H9 (cell line): Measurements from ENCODE around the gene SIGLEC1. TPM values are rescaled to one million over a fixed set of nuclear protein-coding genes. Genes with fewer than 3 reads are reported as not detected.

Experiments
- DNase-seq: peaks from one replicate; pipeline ENCODE4 v3.0.0-alpha.2; 2017
- H2AFZ ChIP-seq: one replicate; pipeline ENCODE4 v1.6.1; 2013; ENCODE audit warnings: mild to moderate bottlenecking, low read length, control low read depth, moderate library complexity
- H2AK5ac ChIP-seq: 2 replicates; pipeline ENCODE4 v1.6.1; 2013; ENCODE audit warnings: low read length, control low read depth, mixed read lengths; ENCODE audit not compliant: insufficient read length
- H2BK120ac ChIP-seq: one replicate; pipeline ENCODE4 v1.6.1; 2013; ENCODE audit warnings: low read depth, mild to moderate bottlenecking, low read length, control low read depth, inconsistent platforms; ENCODE audit not compliant: poor library complexity, severe bottlenecking
- H2BK12ac ChIP-seq: 2 replicates; pipeline ENCODE4 v1.6.1; 2013; ENCODE audit warnings: low read length, control low read depth, mixed read lengths, low read depth; ENCODE audit not compliant: insufficient read length
- H2BK15ac ChIP-seq: 2 replicates; pipeline ENCODE4 v1.6.1; 2013; ENCODE audit warnings: low read depth, low read length, control low read depth
- H2BK20ac ChIP-seq: one replicate; pipeline ENCODE4 v1.6.1; 2013; ENCODE audit warnings: low read depth, mild to moderate bottlenecking, low read length, control low read depth, inconsistent platforms; ENCODE audit not compliant: poor library complexity, severe bottlenecking
- H2BK5ac ChIP-seq: 2 replicates; pipeline ENCODE4 v1.6.1; 2013; ENCODE audit warnings: low read length, control low read depth, mixed read lengths; ENCODE audit not compliant: insufficient read length
- H3K14ac ChIP-seq: 2 replicates; pipeline ENCODE4 v1.6.1; 2013; ENCODE audit warnings: low read length, control low read depth; ENCODE audit not compliant: insufficient read depth
- H3K18ac ChIP-seq: 2 replicates; pipeline ENCODE4 v1.6.1; 2013; ENCODE audit warnings: low read depth, mild to moderate bottlenecking, mixed read lengths, low read length, control low read depth; ENCODE audit not compliant: insufficient read length
- H3K23ac ChIP-seq: 2 replicates; pipeline ENCODE4 v1.6.1; 2013; ENCODE audit warnings: low read length, control low read depth, mixed read lengths, low read depth; ENCODE audit not compliant: insufficient read length
- H3K23me2 ChIP-seq: 2 replicates; pipeline ENCODE4 v1.6.1; 2013; ENCODE audit warnings: low read depth, mild to moderate bottlenecking, mixed read lengths, low read length, control low read depth; ENCODE audit not compliant: insufficient read length, poor library complexity, severe bottlenecking
- H3K27ac ChIP-seq: 2 replicates; pipeline ENCODE4 v1.5.1; 2013; ENCODE audit warnings: low read length, control low read depth, mixed read lengths, low read depth; ENCODE audit not compliant: insufficient read length
- H3K27me3 ChIP-seq: 2 replicates; pipeline ENCODE4 v1.6.1; 2013; ENCODE audit warnings: low read length, control low read depth, inconsistent platforms; ENCODE audit not compliant: insufficient read depth
- H3K4ac ChIP-seq: 2 replicates; pipeline ENCODE4 v1.6.1; 2013; ENCODE audit warnings: low read depth, mild to moderate bottlenecking, control low read depth, inconsistent platforms, low read length, moderate library complexity
- H3K4me1 ChIP-seq: 2 replicates; pipeline ENCODE4 v1.6.1; 2013; ENCODE audit warnings: low read length, control low read depth, inconsistent platforms; ENCODE audit not compliant: insufficient read depth
- H3K4me2 ChIP-seq: 2 replicates; pipeline ENCODE4 v1.6.1; 2013; ENCODE audit warnings: low read length, control low read depth, mixed read lengths; ENCODE audit not compliant: insufficient read length, insufficient read depth
- H3K56ac ChIP-seq: 2 replicates; pipeline ENCODE4 v1.6.1; 2013; ENCODE audit warnings: low read depth, mild to moderate bottlenecking, mixed read lengths, low read length, control low read depth; ENCODE audit not compliant: insufficient read length
- H3K79me1 ChIP-seq: 2 replicates; pipeline ENCODE4 v1.6.1; 2013; ENCODE audit warnings: low read depth, mild to moderate bottlenecking, moderate library complexity, low read length, control low read depth, inconsistent platforms; ENCODE audit not compliant: insufficient read depth, poor library complexity, severe bottlenecking
- H3K79me2 ChIP-seq: 2 replicates; pipeline ENCODE4 v1.6.1; 2013; ENCODE audit warnings: low read length, control low read depth, inconsistent platforms; ENCODE audit not compliant: insufficient read depth
- H3K9ac ChIP-seq: 2 replicates; pipeline ENCODE4 v1.6.1; 2013; ENCODE audit warnings: low read length, control low read depth, mixed read lengths; ENCODE audit not compliant: insufficient read length; ENCODE audit errors: extremely low read depth
- H3K9me3 ChIP-seq: one replicate; pipeline ENCODE4 v1.6.1; 2013; ENCODE audit warnings: low read depth, low read length, inconsistent platforms; ENCODE audit not compliant: control insufficient read depth
- H3T11ph ChIP-seq: one replicate; pipeline ENCODE4 v1.6.1; 2013; ENCODE audit warnings: mild to moderate bottlenecking, low read length, control low read depth, inconsistent platforms
- H4K20me1 ChIP-seq: one replicate; pipeline ENCODE4 v1.6.1; 2013; ENCODE audit not compliant: control insufficient read depth, insufficient read length, insufficient read depth
- H4K5ac ChIP-seq: 2 replicates; pipeline ENCODE4 v1.6.1; 2013; ENCODE audit warnings: low read depth, mild to moderate bottlenecking, mixed read lengths, low read length, control low read depth; ENCODE audit not compliant: insufficient read length
- H4K8ac ChIP-seq: replicated peaks from 2 replicates; pipeline ENCODE4 v1.6.1; 2013; ENCODE audit warnings: low read length, control low read depth, mixed read lengths, low read depth; ENCODE audit not compliant: insufficient read length
- H4K91ac ChIP-seq: 2 replicates; pipeline ENCODE4 v1.6.1; 2013; ENCODE audit warnings: low read depth, mild to moderate bottlenecking, moderate library complexity, mixed read lengths, low read length, control low read depth; ENCODE audit not compliant: insufficient read length
- H3K27ac Mint-ChIP-seq, 3 experiments: 2 replicates in 2 of 3; 3 replicates in 1 of 3; pipeline ENCODE4 v1.8.0; 2020 to 2021; ENCODE audit warnings: mixed read lengths in 3 of 3, mild to moderate bottlenecking in 1 of 3, moderate library complexity in 1 of 3
- H3K27me3 Mint-ChIP-seq: 2 replicates; pipeline ENCODE4 v1.8.0; 2021; ENCODE audit warnings: low read depth, mild to moderate bottlenecking, moderate library complexity, mixed read lengths
- H3K36me3 Mint-ChIP-seq, 3 experiments: 2 replicates in 2 of 3; 3 replicates in 1 of 3; pipeline ENCODE4 v1.8.0; 2020 to 2021; ENCODE audit warnings: low read depth in 3 of 3, mixed read lengths in 3 of 3; ENCODE audit not compliant: insufficient read depth in 1 of 3
- H3K4me1 Mint-ChIP-seq, 2 experiments: 2 replicates each; pipeline ENCODE4 v1.8.0; 2020; ENCODE audit warnings: mixed read lengths in 2 of 2
- H3K4me3 Mint-ChIP-seq, 2 experiments: 2 replicates in 1 of 2; 3 replicates in 1 of 2; pipeline ENCODE4 v1.8.0; 2020 to 2021; ENCODE audit warnings: mild to moderate bottlenecking in 2 of 2, mixed read lengths in 2 of 2, moderate library complexity in 1 of 2
- H3K9me3 Mint-ChIP-seq, 2 experiments: 2 replicates in 1 of 2; 3 replicates in 1 of 2; pipeline ENCODE4 v1.8.0; 2020; ENCODE audit warnings: mild to moderate bottlenecking in 2 of 2, mixed read lengths in 2 of 2, moderate library complexity in 1 of 2
- CTCF ChIP-seq: fragments of 200-600 bp; sonication (generic); conservative IDR thresholded peaks from 3 replicates; pipeline ENCODE4 v1.8.0; 2021; ENCODE audit warnings: antibody characterized with exemption, mild to moderate bottlenecking
- WGBS: extraction: QIAGEN DNeasy Blood & Tissue Kit; methylation state at CpG from one replicate; pipeline ENCODE4 v1.1.7; 2013; ENCODE audit warnings: missing lambda C conversion rate, low lambda C conversion rate, mixed read lengths; ENCODE audit not compliant: insufficient read length; ENCODE audit errors: extremely low coverage; 5-methylcytosine and 5-hydroxymethylcytosine counted together
- total RNA-seq: library from RNA; stranded (reverse); gene quantifications from 2 replicates; pipeline ENCODE4 v1.2.1, GENCODE V29; 2021

Gene SIGLEC1
- total RNA-seq, 1 experiment from 2014 or later, result not detected

GRCh38 chr20:3745686-3746173 lies 33.3 kb upstream of the SIGLEC1 start:
- no peak overlapping the region for H2BK5ac ChIP-seq
- no peak for TF ChIP-seq CTCF
- no peak overlapping the region for H3K56ac ChIP-seq
- no peaks in the 10 kb centered on the region for H3K9me3 ChIP-seq
- Mint-ChIP-seq H3K27ac (peak overlapping the region in 1 of 3 experiments; percentile 52; a peak in 1 of 7 replicates), H3K36me3 (peaks cover 1 to 2% (median 1%) of the 10 kb centered on the region in 3 experiments; a peak in 4 of 7 replicates), H3K4me1 (peaks cover 12 to 22% of the 10 kb centered on the region in 2 experiments), H3K27me3 (peaks cover 54% of the 10 kb centered on the region), H3K4me3 (peak overlapping the region; percentile 80 to 86), H3K9me3 (no peaks in the 10 kb centered on the region)
- H2BK20ac ChIP-seq, result no peak overlapping the region
- peaks cover 7% of the 10 kb centered on the region for H3K27me3 ChIP-seq
- no peak overlapping the region for H2BK12ac ChIP-seq
- peak; percentile 48 for DNase-seq
- no peak overlapping the region for H3T11ph ChIP-seq
- H3K9ac ChIP-seq, result no peak overlapping the region
- H3K27ac ChIP-seq, result no peak overlapping the region
- peak overlapping the region; percentile 66 for H3K4me2 ChIP-seq
- H3K14ac ChIP-seq, result no peak overlapping the region
- no CpG with 5 or more reads among the region's 11 CpGs for WGBS
- no peak overlapping the region for H3K18ac ChIP-seq
- peaks cover 3% of the 10 kb centered on the region; the same call in 1 of the 2 replicates for H3K4me1 ChIP-seq
- H2BK15ac ChIP-seq, result no peak overlapping the region
- no peak overlapping the region for H3K4ac ChIP-seq
- H2AFZ ChIP-seq, result no peak overlapping the region
- no peaks in the 10 kb centered on the region for H3K79me1 ChIP-seq
- H4K20me1 ChIP-seq, result no peaks in the 10 kb centered on the region
- H3K23me2 ChIP-seq, result peaks cover 22% of the 10 kb centered on the region
- H4K8ac ChIP-seq, result no peak overlapping the region
- no peak overlapping the region for H2AK5ac ChIP-seq
- H3K79me2 ChIP-seq, result no peaks in the 10 kb centered on the region
- no peak overlapping the region for H4K91ac ChIP-seq
- H3K23ac ChIP-seq, result no peak overlapping the region
- H4K5ac ChIP-seq, result no peak overlapping the region
- no peak overlapping the region for H2BK120ac ChIP-seq
